Epithelial cell of proximal tubule (primary cell): ENCODE measurements around the gene AIF1. TPM values are rescaled to one million over a fixed set of nuclear protein-coding genes. Genes with fewer than 3 reads are reported as not detected.
A peak's percentile ranks its signal among the peaks of the same experiment; 100 is the strongest.

Experiments
- DNase-seq: peaks from one replicate; pipeline ENCODE4 v3.0.0-alpha.2; 2011; ENCODE audit warnings: low read depth
- H3K4me3 ChIP-seq: 2 replicates; pipeline ENCODE4 v1.5.1; 2011; ENCODE audit warnings: low read depth, mild to moderate bottlenecking, low read length
- total RNA-seq: library from RNA; depleted of rRNA; stranded (reverse); fragments of >200 nt; gene quantifications from 2 replicates; pipeline ENCODE4 v1.2.3, GENCODE V29; 2015
- TF ChIP-seq, protein P1 (sequence below): conservative IDR thresholded peaks from 2 replicates; pipeline ENCODE4 v1.5.1; 2012; ENCODE audit warnings: low read depth, mild to moderate bottlenecking, low read length

Gene AIF1
- total RNA-seq, 1 donor from 2014 or later = not detected

DNA sequence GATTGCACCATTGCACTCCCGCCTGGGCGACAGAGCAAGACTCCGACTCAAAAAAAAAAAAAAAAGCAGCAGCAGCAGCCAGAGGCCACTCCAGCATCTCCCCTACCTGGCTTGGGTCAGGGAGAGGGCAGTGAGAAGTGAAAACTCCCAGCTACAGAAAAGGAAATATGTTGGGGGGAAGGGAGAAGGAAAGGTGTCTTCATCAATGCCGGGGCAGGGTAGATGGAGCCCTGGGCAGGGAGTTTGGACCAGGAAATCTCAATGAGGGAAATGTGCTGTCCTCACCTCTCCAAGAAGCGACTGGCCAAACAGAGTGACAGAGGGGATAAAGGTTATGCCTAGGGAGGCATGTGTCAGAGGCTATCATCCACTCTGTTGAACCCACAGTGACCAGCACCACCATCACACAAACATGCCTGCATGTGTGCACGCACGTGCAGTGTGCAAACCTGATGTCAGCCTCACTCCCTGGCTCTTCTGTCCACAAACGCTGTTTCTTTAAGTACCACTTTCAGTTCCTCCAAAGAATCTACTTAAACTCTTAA is 887 bp upstream of the AIF1 start:
- TF ChIP-seq, protein P1, sequence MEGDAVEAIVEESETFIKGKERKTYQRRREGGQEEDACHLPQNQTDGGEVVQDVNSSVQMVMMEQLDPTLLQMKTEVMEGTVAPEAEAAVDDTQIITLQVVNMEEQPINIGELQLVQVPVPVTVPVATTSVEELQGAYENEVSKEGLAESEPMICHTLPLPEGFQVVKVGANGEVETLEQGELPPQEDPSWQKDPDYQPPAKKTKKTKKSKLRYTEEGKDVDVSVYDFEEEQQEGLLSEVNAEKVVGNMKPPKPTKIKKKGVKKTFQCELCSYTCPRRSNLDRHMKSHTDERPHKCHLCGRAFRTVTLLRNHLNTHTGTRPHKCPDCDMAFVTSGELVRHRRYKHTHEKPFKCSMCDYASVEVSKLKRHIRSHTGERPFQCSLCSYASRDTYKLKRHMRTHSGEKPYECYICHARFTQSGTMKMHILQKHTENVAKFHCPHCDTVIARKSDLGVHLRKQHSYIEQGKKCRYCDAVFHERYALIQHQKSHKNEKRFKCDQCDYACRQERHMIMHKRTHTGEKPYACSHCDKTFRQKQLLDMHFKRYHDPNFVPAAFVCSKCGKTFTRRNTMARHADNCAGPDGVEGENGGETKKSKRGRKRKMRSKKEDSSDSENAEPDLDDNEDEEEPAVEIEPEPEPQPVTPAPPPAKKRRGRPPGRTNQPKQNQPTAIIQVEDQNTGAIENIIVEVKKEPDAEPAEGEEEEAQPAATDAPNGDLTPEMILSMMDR = no peak
- no peak for DNase-seq

DNA sequence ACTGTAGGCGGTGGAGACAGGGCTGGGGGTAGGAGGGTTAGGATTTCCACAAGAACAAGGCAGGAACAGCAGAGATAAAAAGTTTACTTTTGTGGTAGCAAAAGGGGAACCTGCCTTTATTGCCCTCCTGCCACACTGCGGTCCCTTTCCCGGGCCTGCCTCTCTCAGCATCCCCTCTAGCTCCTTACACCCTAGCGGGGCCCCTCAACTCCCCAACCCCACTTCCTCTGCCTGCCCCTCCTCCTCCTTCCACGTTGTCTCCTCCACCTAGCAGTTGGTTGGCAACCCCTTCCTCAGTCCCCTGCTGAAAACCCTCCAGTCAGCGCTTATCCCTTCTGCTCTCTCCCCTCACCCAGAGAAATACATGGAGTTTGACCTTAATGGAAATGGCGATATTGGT is 714 bp downstream of the AIF1 start:
- no peak overlapping the region for H3K4me3 ChIP-seq
- TF ChIP-seq, protein P1 = no peak
- no peak for DNase-seq

More for the DNA sequence above, 887 bp upstream of the AIF1 start:
- no peak overlapping the region for H3K4me3 ChIP-seq

DNA sequence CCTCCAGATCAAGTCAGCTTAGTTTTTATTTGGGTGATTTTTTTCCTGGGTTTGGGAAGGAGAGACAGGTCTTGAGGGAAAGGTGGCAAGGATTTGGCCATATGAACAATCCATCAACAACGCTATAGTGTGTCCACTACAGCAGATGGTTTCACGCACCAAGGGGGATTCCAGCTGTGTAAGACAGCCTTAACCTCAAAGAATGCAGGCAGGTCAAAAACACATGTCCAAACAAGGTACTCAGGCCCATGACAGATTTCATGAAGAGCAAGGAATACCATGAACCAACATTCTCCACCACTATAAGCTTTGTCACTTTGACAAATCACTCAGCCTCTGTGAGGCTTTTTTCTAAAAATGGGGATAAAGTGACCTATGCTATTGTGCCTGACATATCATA is 2.0 kb downstream of the AIF1 start:
- no peak overlapping the region for H3K4me3 ChIP-seq
- DNase-seq = no peak
- TF ChIP-seq, protein P1 = no peak

DNA sequence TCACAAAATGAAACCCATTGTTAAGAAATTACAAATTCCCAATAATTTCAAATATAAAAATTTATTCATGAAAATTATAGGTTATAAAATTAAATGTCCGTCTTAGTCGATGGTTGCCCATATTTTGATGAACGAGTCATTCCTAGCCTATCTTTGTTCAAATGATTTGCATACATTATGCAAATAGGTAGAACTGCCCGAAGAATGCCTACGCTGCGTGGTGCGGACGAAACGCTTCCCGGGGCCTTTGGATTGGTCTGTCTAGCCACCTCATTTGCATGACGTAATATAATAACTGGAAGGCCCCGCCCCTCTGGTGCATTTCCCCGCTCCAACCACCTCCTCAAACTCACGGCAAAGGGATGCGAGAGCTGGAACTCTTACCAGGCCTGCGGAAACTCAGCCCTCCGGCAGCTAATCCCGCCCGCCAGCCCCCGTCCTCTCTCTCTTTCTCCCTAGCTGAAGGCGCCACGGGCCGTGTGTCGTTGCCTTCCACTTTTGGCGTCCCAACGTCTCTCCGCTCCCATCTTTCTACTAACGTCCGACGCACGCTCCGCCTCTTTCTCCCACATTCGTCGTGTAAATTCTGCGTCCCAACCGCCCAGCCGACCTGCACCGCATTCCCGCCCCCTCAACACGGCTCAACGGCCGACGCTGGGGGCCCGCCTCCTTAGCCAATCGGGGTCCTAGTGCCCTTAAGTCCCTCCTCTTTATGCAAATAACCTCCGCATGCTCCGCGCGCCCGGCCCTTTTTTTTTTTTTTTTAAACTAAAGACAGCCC is 5.0 kb downstream of the AIF1 start:
- peak overlapping the region; percentile 94 for H3K4me3 ChIP-seq
- TF ChIP-seq, protein P1 = no peak
- DNase-seq = peak; percentile 90

DNA sequence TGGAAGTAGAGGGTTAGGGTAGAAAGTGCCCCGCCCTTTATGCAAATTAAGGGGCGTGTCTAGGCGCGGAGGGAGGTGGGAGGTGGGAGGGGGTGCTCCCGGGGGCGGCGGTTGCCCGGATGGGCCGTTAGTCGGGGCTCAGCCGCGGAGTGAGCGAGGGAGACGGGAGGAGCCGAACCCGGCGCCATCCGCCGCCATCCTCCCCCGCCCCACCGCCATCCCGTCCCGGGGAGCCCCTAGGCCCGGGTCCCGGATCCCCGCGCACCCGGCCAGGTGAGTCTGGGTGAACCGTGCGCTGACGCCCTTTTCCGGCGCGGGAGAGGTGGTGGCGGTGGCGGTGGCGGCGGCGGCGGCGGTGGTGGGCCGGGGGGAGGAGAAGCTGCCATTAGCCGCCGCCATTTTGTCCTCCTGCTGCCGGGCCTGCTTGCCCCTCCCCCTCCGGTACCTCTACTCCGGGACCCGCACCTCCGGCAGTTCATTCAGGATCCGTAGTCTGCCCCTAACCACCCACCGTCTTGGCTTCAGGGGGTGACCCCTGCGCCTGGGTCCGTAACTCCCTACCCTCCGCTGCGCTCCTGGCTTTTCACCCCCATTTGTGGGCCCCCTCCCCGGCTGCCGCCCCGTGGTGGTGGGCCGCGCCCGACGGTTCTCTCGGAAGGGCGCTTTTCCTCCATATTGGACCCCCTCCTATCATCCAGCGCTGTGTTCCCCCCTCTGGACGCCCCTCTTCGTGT is 5.7 kb downstream of the AIF1 start, which contains the start of gene PRRC2A:
Gene PRRC2A, plus strand, starts transcription at position 130 of the 734 bp plus-strand sequence. CDS start 2,075 bp downstream, outside the sequence.
- peak within 1 kb of the TSS; percentile 94 for H3K4me3 ChIP-seq
- TF ChIP-seq, protein P1 = no peak
- DNase-seq = no peak

DNA sequence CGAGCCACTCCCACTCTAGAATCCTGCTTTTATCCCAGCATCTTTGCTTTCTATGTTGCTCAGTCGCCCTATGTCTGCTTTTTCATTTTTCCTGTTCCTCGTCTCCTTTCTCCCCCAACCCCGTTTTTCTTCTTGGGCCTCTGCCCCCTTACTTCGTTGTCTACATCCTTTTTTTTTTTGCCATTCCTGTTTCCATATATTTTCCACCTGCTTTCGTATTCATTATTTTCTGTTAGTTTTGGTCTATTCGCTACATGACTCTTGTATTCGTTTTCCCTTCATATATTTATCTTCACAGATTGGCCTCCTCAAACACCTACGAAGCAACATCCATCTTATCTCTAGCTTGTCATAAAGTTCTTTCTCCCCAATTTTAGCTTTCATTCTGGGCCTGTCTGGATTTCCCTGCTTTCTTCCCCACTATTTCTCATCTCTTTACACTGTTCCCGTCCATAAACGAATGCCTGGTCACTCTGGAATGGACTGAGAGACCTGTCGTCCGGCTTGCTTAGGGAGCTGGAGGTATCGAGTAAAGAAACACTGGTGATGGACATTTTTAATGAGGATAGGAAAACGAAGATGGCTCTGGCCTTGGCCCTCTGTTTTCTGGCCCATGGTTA is 6.4 kb downstream of the AIF1 start:
- H3K4me3 ChIP-seq = peak overlapping the region; percentile 94
- TF ChIP-seq, protein P1 = no peak
- no peak for DNase-seq
